Fibroblast of lung (primary cell): Measurements from ENCODE around the gene OLIG1. TPM values are rescaled to one million over a fixed set of nuclear protein-coding genes. Genes with fewer than 3 reads are reported as not detected.

ENCODE experiments used
- DNase-seq, 2 donors: peaks; one replicate each; pipeline versions ENCODE4 v3.0.0 to v3.0.0-alpha.2; 2010; ENCODE audit warnings: low read depth in 2 of 2
- H2AFZ ChIP-seq: 2 replicates; pipeline ENCODE4 v1.5.1; 2012; ENCODE audit warnings: low read length, control low read depth, inconsistent platforms
- H3K27ac ChIP-seq: 2 replicates; pipeline ENCODE4 v1.5.1; 2011; ENCODE audit warnings: low read length, control low read depth; ENCODE audit not compliant: insufficient read depth
- H3K27me3 ChIP-seq: 2 replicates; pipeline ENCODE4 v1.5.1; 2011; ENCODE audit warnings: mild to moderate bottlenecking, low read length; ENCODE audit not compliant: control insufficient read depth, insufficient read depth
- H3K36me3 ChIP-seq: 2 replicates; pipeline ENCODE4 v1.5.1; 2011; ENCODE audit warnings: low read length; ENCODE audit not compliant: control insufficient read depth, insufficient read depth
- H3K4me1 ChIP-seq: 2 replicates; pipeline ENCODE4 v1.5.1; 2011; ENCODE audit warnings: low read length; ENCODE audit not compliant: control insufficient read depth, insufficient read depth; ENCODE audit errors: extremely low read depth
- H3K4me2 ChIP-seq: 2 replicates; pipeline ENCODE4 v1.5.1; 2011; ENCODE audit warnings: low read length, control low read depth; ENCODE audit not compliant: insufficient read depth; ENCODE audit errors: extremely low read depth
- H3K4me3 ChIP-seq, 4 experiments: fragments of 200-600 bp in 1 of 4; sonication (generic) in 1 of 4; replicated peaks in 1 of 4; 2 replicates each; pipeline ENCODE4 v1.5.1; 2011 to 2016; ENCODE audit warnings: low read length in 4 of 4, low read depth in 3 of 4, mild to moderate bottlenecking in 3 of 4, control low read depth in 2 of 4, inconsistent platforms in 1 of 4, mixed read lengths in 1 of 4; ENCODE audit not compliant: insufficient read depth in 1 of 4; ENCODE audit errors: control extremely low read depth in 1 of 4
- H3K79me2 ChIP-seq: 2 replicates; pipeline ENCODE4 v1.5.1; 2012; ENCODE audit warnings: mild to moderate bottlenecking, low read length, inconsistent platforms; ENCODE audit not compliant: control insufficient read depth, insufficient read depth
- H3K9ac ChIP-seq: 2 replicates; pipeline ENCODE4 v1.5.1; 2011; ENCODE audit warnings: mild to moderate bottlenecking, low read length, control low read depth; ENCODE audit not compliant: insufficient read depth
- H3K9me3 ChIP-seq: 2 replicates; pipeline ENCODE4 v1.5.1; 2012; ENCODE audit warnings: low read depth, low read length; ENCODE audit not compliant: control insufficient read depth, insufficient read depth
- H4K20me1 ChIP-seq: 2 replicates; pipeline ENCODE4 v1.5.1; 2011; ENCODE audit warnings: low read length; ENCODE audit not compliant: control insufficient read depth, insufficient read depth; ENCODE audit errors: extremely low read depth
- CTCF ChIP-seq, 2 donors: IDR thresholded peaks in 1 of 2; conservative IDR thresholded peaks in 1 of 2; 1 replicate in 1 of 2; 2 replicates in 1 of 2; pipeline ENCODE4 v1.5.1; 2011 to 2012; ENCODE audit warnings: low read length in 2 of 2, control low read depth in 1 of 2, inconsistent platforms in 1 of 2, low read depth in 1 of 2, mild to moderate bottlenecking in 1 of 2
- EZH2 ChIP-seq: IDR thresholded peaks from 2 replicates; pipeline ENCODE4 v1.5.1; 2012; ENCODE audit warnings: low read length, control low read depth, mild to moderate bottlenecking; ENCODE audit errors: missing control alignments
- polyA plus RNA-seq, 2 donors: library from polyadenylated mRNA; depleted of rRNA in 1 of 2; stranded (reverse) in 1 of 2; unstranded in 1 of 2; fragments of >200 nt; gene quantifications; 2 replicates each; pipeline ENCODE4 v1.2.1, GENCODE V29; 2011 to 2012; ENCODE audit warnings: missing spikeins in 1 of 2
- total RNA-seq: library from RNA; depleted of rRNA; stranded (reverse); fragments of >200 nt; gene quantifications from 2 replicates; pipeline ENCODE4 v1.2.1, GENCODE V29; 2014

Gene OLIG1
- total and polyA plus RNA-seq, 2 donors (not counting 1 experiment from before 2014, with no cell fraction given), result not detected

- no peak overlapping the region for H3K4me2 ChIP-seq
- H3K27me3 ChIP-seq, result peaks cover 26% of the 10 kb centered on the region
- no peak overlapping the region for H3K9ac ChIP-seq
- no peaks in the 10 kb centered on the region for H3K4me1 ChIP-seq
- DNase-seq, result no peak
- TF ChIP-seq CTCF (conservative IDR thresholded peaks at IDR 0.05 in 1 of 2, IDR thresholded peaks at IDR 0.05 in 1 of 2; ENCODE audit: low read depth in 1 of 2, low read length in 2 of 2), result no peak
- TF ChIP-seq EZH2, result no peak
- no peak overlapping the region for H3K4me3 ChIP-seq
- H3K36me3 ChIP-seq, result no peaks in the 10 kb centered on the region
- H3K79me2 ChIP-seq, result no peaks in the 10 kb centered on the region
- H2AFZ ChIP-seq, result no peak overlapping the region
- H4K20me1 ChIP-seq, result no peaks in the 10 kb centered on the region
- H3K27ac ChIP-seq, result no peak overlapping the region
- no peaks in the 10 kb centered on the region for H3K9me3 ChIP-seq
Observed at GRCh38 chr21:33058957-33059356, 11.0 kb upstream of the OLIG1 start.

GRCh38 chr21:33059380-33059841 is 10.5 kb upstream of the OLIG1 start:
- TF ChIP-seq CTCF (conservative IDR thresholded peaks at IDR 0.05 in 1 of 2, IDR thresholded peaks at IDR 0.05 in 1 of 2; ENCODE audit: low read depth in 1 of 2, low read length in 2 of 2) (no peak), EZH2 (no peak)
- DNase-seq, result no peak
- no peaks in the 10 kb centered on the region for H3K4me1 ChIP-seq
- H3K27ac ChIP-seq, result no peak overlapping the region
- no peaks in the 10 kb centered on the region for H4K20me1 ChIP-seq
- no peak overlapping the region for H2AFZ ChIP-seq
- no peaks in the 10 kb centered on the region for H3K9me3 ChIP-seq
- no peaks in the 10 kb centered on the region for H3K36me3 ChIP-seq
- no peak overlapping the region for H3K4me2 ChIP-seq
- no peak overlapping the region for H3K9ac ChIP-seq
- no peak overlapping the region for H3K4me3 ChIP-seq
- H3K27me3 ChIP-seq, result peaks cover 30% of the 10 kb centered on the region
- no peaks in the 10 kb centered on the region for H3K79me2 ChIP-seq

GRCh38 chr21:33061233-33061632 is 8.7 kb upstream of the OLIG1 start:
- Histone ChIP-seq H3K27ac (no peak overlapping the region), H3K9ac (no peak overlapping the region), H3K27me3 (peaks cover 35% of the 10 kb centered on the region), H2AFZ (no peak overlapping the region), H3K4me1 (no peaks in the 10 kb centered on the region), H4K20me1 (no peaks in the 10 kb centered on the region), H3K79me2 (no peaks in the 10 kb centered on the region), H3K36me3 (no peaks in the 10 kb centered on the region), H3K9me3 (no peaks in the 10 kb centered on the region), H3K4me3 (no peak overlapping the region), H3K4me2 (no peak overlapping the region)
- no peak for TF ChIP-seq CTCF (conservative IDR thresholded peaks at IDR 0.05 in 1 of 2, IDR thresholded peaks at IDR 0.05 in 1 of 2; ENCODE audit: low read depth in 1 of 2, low read length in 2 of 2)
- no peak for TF ChIP-seq EZH2
- no peak for DNase-seq
